ENCODE data around the gene GYPB.
"Not testable (repeated sequence)": the region's sequence is repeated elsewhere in the genome, so short reads cannot be mapped to it uniquely, and the experiment has no call there.

- TF ChIP-seq REST (IDR thresholded peaks at IDR 0.05; ENCODE audit: unreplicated experiment); EZH2 (IDR thresholded peaks at IDR 0.05; ENCODE audit: low read depth, unreplicated experiment); CREB1 (CRISPR knock-in tag; IDR thresholded peaks at IDR 0.05; ENCODE audit: low read depth); ZNF331 (CRISPR knock-in tag; IDR thresholded peaks at IDR 0.05; ENCODE audit: low read depth); POLR2AphosphoS5 (IDR thresholded peaks at IDR 0.05; ENCODE audit: low read depth): not testable (repeated sequence)
- TF ChIP-seq, protein P1, sequence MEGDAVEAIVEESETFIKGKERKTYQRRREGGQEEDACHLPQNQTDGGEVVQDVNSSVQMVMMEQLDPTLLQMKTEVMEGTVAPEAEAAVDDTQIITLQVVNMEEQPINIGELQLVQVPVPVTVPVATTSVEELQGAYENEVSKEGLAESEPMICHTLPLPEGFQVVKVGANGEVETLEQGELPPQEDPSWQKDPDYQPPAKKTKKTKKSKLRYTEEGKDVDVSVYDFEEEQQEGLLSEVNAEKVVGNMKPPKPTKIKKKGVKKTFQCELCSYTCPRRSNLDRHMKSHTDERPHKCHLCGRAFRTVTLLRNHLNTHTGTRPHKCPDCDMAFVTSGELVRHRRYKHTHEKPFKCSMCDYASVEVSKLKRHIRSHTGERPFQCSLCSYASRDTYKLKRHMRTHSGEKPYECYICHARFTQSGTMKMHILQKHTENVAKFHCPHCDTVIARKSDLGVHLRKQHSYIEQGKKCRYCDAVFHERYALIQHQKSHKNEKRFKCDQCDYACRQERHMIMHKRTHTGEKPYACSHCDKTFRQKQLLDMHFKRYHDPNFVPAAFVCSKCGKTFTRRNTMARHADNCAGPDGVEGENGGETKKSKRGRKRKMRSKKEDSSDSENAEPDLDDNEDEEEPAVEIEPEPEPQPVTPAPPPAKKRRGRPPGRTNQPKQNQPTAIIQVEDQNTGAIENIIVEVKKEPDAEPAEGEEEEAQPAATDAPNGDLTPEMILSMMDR (conservative IDR thresholded peaks at IDR 0.05; ENCODE audit: low read depth in 2 of 2) = not testable (repeated sequence)
Observed at GRCh38 chr4:143950185-143950584, 69.0 kb downstream of the GYPB start.
